HG02759 (cell line): Measurements from ENCODE around the gene NCBP2L.

Experiments used
- ATAC-seq: cut with Tn5 transposase; IDR thresholded peaks from one replicate; pipeline ENCODE4 v1.9.1; 2021; ENCODE audit warnings: mild to moderate bottlenecking, moderate library complexity; ENCODE audit not compliant: unreplicated experiment

The NCBP2L gene

GRCh38 chrX:107752043-107752442 lies 25.5 kb upstream of the NCBP2L start:
- ATAC-seq: no peak

GRCh38 chrX:107752714-107753113 lies 24.8 kb upstream of the NCBP2L start:
- no peak for ATAC-seq

GRCh38 chrX:107753187-107753586 lies 24.3 kb upstream of the NCBP2L start:
- no peak for ATAC-seq

- ATAC-seq: no peak
Measured at GRCh38 chrX:107755721-107756120, 21.8 kb upstream of the NCBP2L start.

GRCh38 chrX:107758231-107758766 lies 19.2 kb upstream of the NCBP2L start:
- ATAC-seq: no peak

- ATAC-seq: no peak
Measured at GRCh38 chrX:107760304-107761077, 17.0 kb upstream of the NCBP2L start.

- ATAC-seq: no peak
Measured at GRCh38 chrX:107763647-107764046, 13.9 kb upstream of the NCBP2L start.

GRCh38 chrX:107764845-107765608 lies 12.5 kb upstream of the NCBP2L start:
- no peak for ATAC-seq

- ATAC-seq: peak; percentile 73
Measured at GRCh38 chrX:107766470-107767150, 10.9 kb upstream of the NCBP2L start.

- ATAC-seq: no peak
Measured at GRCh38 chrX:107768051-107768450, 9.5 kb upstream of the NCBP2L start.

- ATAC-seq: no peak
Measured at GRCh38 chrX:107769581-107770317, 7.8 kb upstream of the NCBP2L start.

- no peak for ATAC-seq
Measured at GRCh38 chrX:107773206-107773605, 4.3 kb upstream of the NCBP2L start.

- ATAC-seq: no peak
Measured at GRCh38 chrX:107773906-107774435, 3.6 kb upstream of the NCBP2L start.

- peak; percentile 34 for ATAC-seq
Measured at GRCh38 chrX:107775000-107775733, 2.4 kb upstream of the NCBP2L start.

GRCh38 chrX:107775734-107776511 lies 1.6 kb upstream of the NCBP2L start, which contains the start of gene TSC22D3:
TSC22D3 (minus strand) TSS chrX:107775787; CDS start chrX:107775419, 368 bp downstream.
- ATAC-seq: peak; percentile 83

- ATAC-seq: peak; percentile 74
Measured at GRCh38 chrX:107776649-107777535, 641 bp upstream of the NCBP2L start.

GRCh38 chrX:107780525-107780924 lies 3.0 kb downstream of the NCBP2L start:
- ATAC-seq: no peak

- ATAC-seq: no peak
Measured at GRCh38 chrX:107787827-107788226, 10.3 kb downstream of the NCBP2L start.
